PFSK-1 (cell line): ENCODE measurements around the gene LRRC4C.

Source experiments
- FOXP2 ChIP-seq: optimal IDR thresholded peaks from 2 replicates; pipeline ENCODE3; 2011; ENCODE audit warnings: borderline replicate concordance, control low read depth, inconsistent platforms; ENCODE audit not compliant: insufficient read depth; ENCODE audit errors: extremely low read length, extremely low read depth
- POLR2AphosphoS5 ChIP-seq: IDR thresholded peaks from 2 replicates; pipeline ENCODE4 v1.6.1; 2012; ENCODE audit warnings: low read depth, mild to moderate bottlenecking, control low read depth, low read length, moderate library complexity
- REST ChIP-seq, 2 experiments: IDR thresholded peaks; 2 replicates each; pipeline versions ENCODE4 v1.6.1 to v1.8.0; 2011 to 2012; ENCODE audit warnings: low read depth in 2 of 2, low read length in 2 of 2, control low read depth in 1 of 2, inconsistent platforms in 1 of 2, mild to moderate bottlenecking in 1 of 2, moderate library complexity in 1 of 2; ENCODE audit not compliant: insufficient read depth in 1 of 2
- SIN3A ChIP-seq: IDR thresholded peaks from 2 replicates; pipeline ENCODE4 v1.6.1; 2012; ENCODE audit warnings: mild to moderate bottlenecking, low read length, moderate library complexity, borderline replicate concordance; ENCODE audit not compliant: insufficient read depth
- TAF1 ChIP-seq: IDR thresholded peaks from 2 replicates; pipeline ENCODE4 v1.6.1; 2012; ENCODE audit warnings: low read length, control low read depth, borderline replicate concordance; ENCODE audit not compliant: insufficient read depth

The LRRC4C gene

GRCh38 chr11:41449483-41450050 is 9.9 kb downstream of the LRRC4C start:
- TF ChIP-seq POLR2AphosphoS5: no peak

- TF ChIP-seq FOXP2 (no peak), REST (IDR thresholded peaks at IDR 0.05; ENCODE audit: insufficient read depth in 1 of 2, low read depth in 2 of 2, low read length in 2 of 2) (no peak), TAF1 (no peak), SIN3A (no peak), POLR2AphosphoS5 (no peak)
Observed at GRCh38 chr11:41446566-41446965, 12.9 kb downstream of the LRRC4C start.

- no peak for TF ChIP-seq FOXP2
Observed at GRCh38 chr11:41446107-41446506, 13.3 kb downstream of the LRRC4C start.

- no peak for TF ChIP-seq SIN3A
- no peak for TF ChIP-seq REST (IDR thresholded peaks at IDR 0.05; ENCODE audit: insufficient read depth in 1 of 2, low read depth in 2 of 2, low read length in 2 of 2)
- TF ChIP-seq TAF1: no peak
- TF ChIP-seq FOXP2: no peak
- TF ChIP-seq POLR2AphosphoS5: no peak
Observed at GRCh38 chr11:41437006-41437490, 22.4 kb downstream of the LRRC4C start.

- TF ChIP-seq POLR2AphosphoS5 (no peak), REST (IDR thresholded peaks at IDR 0.05; ENCODE audit: insufficient read depth in 1 of 2, low read depth in 2 of 2, low read length in 2 of 2) (no peak), TAF1 (no peak), SIN3A (no peak), FOXP2 (no peak)
Observed at GRCh38 chr11:41435531-41435930, 23.9 kb downstream of the LRRC4C start.

GRCh38 chr11:41431784-41432183 is 27.7 kb downstream of the LRRC4C start:
- TF ChIP-seq FOXP2: no peak
- no peak for TF ChIP-seq SIN3A
- no peak for TF ChIP-seq TAF1
- TF ChIP-seq REST (IDR thresholded peaks at IDR 0.05; ENCODE audit: insufficient read depth in 1 of 2, low read depth in 2 of 2, low read length in 2 of 2): no peak
- TF ChIP-seq POLR2AphosphoS5: no peak
